Aorta (tissue), 5 donors: Measurements from ENCODE around the gene TEX19. TPM values are rescaled to one million over a fixed set of nuclear protein-coding genes. Genes with fewer than 3 reads are reported as not detected.

Source experiments
- ATAC-seq: fragments of 200-7000 bp; cut with Tn5 transposase; one replicate; pipeline ENCODE4 v1.9.1; 2022; ENCODE audit warnings: moderate library complexity; ENCODE audit not compliant: low FRiP score
- DNase-seq, 2 donors: peaks; one replicate each; pipeline ENCODE4 v3.0.0-alpha.2; 2020
- H3K27ac ChIP-seq, 2 donors: one replicate each; pipeline ENCODE4 v1.5.1; 2013; ENCODE audit warnings: low read length in 2 of 2, mild to moderate bottlenecking in 2 of 2, moderate library complexity in 2 of 2, control low read depth in 1 of 2, inconsistent platforms in 1 of 2, low read depth in 1 of 2
- H3K27me3 ChIP-seq, 2 donors: one replicate each; pipeline ENCODE4 v1.6.1; 2013; ENCODE audit warnings: control low read depth in 1 of 2, low read length in 1 of 2, mild to moderate bottlenecking in 1 of 2, moderate library complexity in 1 of 2; ENCODE audit not compliant: insufficient read depth in 2 of 2, control insufficient read depth in 1 of 2
- H3K36me3 ChIP-seq, 2 donors: one replicate each; pipeline ENCODE4 v1.6.1; 2013; ENCODE audit warnings: control low read depth in 1 of 2, low read length in 1 of 2, mild to moderate bottlenecking in 1 of 2; ENCODE audit not compliant: insufficient read depth in 2 of 2, control insufficient read depth in 1 of 2
- H3K4me1 ChIP-seq, 2 donors: one replicate each; pipeline ENCODE4 v1.6.1; 2013; ENCODE audit warnings: low read length in 2 of 2, control low read depth in 1 of 2, mild to moderate bottlenecking in 1 of 2, moderate library complexity in 1 of 2; ENCODE audit not compliant: insufficient read depth in 2 of 2, control insufficient read depth in 1 of 2
- H3K4me3 ChIP-seq, 2 donors: one replicate each; pipeline ENCODE4 v1.5.1; 2013; ENCODE audit warnings: low read length in 2 of 2, control low read depth in 1 of 2, mild to moderate bottlenecking in 1 of 2
- H3K9me3 ChIP-seq: one replicate; pipeline ENCODE4 v1.6.1; 2013; ENCODE audit warnings: mild to moderate bottlenecking, low read length; ENCODE audit not compliant: control insufficient read depth
- WGBS, 2 donors: extraction: QIAGEN DNeasy Blood & Tissue Kit; methylation state at CpG; one replicate each; pipeline ENCODE4 v1.1.7; 2013; 5-methylcytosine and 5-hydroxymethylcytosine counted together
- intact Hi-C, 2 donors: fragments of 100-400 bp; cut with DNase I; formaldehyde crosslinking; loops; one replicate each; pipeline versions ENCODE4 v1.14.2 to v1.15.0; 2022
- polyA plus RNA-seq, 2 donors: library from polyadenylated mRNA; stranded (reverse); fragments of 200-250 nt; gene quantifications; one replicate each; pipeline ENCODE4 v1.2.3, GENCODE V29; 2013
- total RNA-seq, 2 donors: library from RNA; stranded (reverse); fragmentation: NEBNext Ultra II Directional; extraction: Animal tissue kit (Norgen Biotek cat#: 25700); gene quantifications; one replicate each; pipeline ENCODE4 v1.2.1, GENCODE V29; 2021
- donor health status: healthy with polysubstance abuse.
- donor health status: Bipolar disorder and iron deficiency.
- donor health status: DM: no; HTN: no; CAD: no.
- donor health status: DM: no; HTN: no; CAD: no.
- donor health status: DM: yes; HTN: yes; CAD: no.

The TEX19 gene
- total and polyA plus RNA-seq, 4 donors: not detected

- H3K36me3 ChIP-seq: no peaks in the 10 kb centered on the region
- H3K27me3 ChIP-seq: no peaks in the 10 kb centered on the region
- no peak overlapping the region for H3K27ac ChIP-seq
- DNase-seq: no peak
- WGBS, 2 donors: 90 to 94% methylated on average over 28 of the region's 28 CpGs
- H3K4me3 ChIP-seq: no peak overlapping the region
- no peak for ATAC-seq
- no peaks in the 10 kb centered on the region for H3K9me3 ChIP-seq
- intact Hi-C loops: loop anchor here (1.0 to 10.0 kb wide), 7 partner anchors 64 to 427 kb away; no protein-coding TSS in a partner anchor
- no peaks in the 10 kb centered on the region for H3K4me1 ChIP-seq
Observed at GRCh38 chr17:82350182-82351030, 8.6 kb upstream of the TEX19 start.

- no peak for DNase-seq
- no peaks in the 10 kb centered on the region for H3K9me3 ChIP-seq
- no peaks in the 10 kb centered on the region for H3K27me3 ChIP-seq
- H3K36me3 ChIP-seq: no peaks in the 10 kb centered on the region
- no peak overlapping the region for H3K27ac ChIP-seq
- intact Hi-C loops: loop anchor here (1.0 to 10.0 kb wide), 7 partner anchors 63 to 426 kb away; no protein-coding TSS in a partner anchor
- no peaks in the 10 kb centered on the region for H3K4me1 ChIP-seq
- WGBS, 2 donors: 68 to 70% methylated on average over 21 of the region's 21 CpGs
- ATAC-seq: peak; percentile 34
- H3K4me3 ChIP-seq: no peak overlapping the region
Observed at GRCh38 chr17:82351254-82351712, 7.8 kb upstream of the TEX19 start.

GRCh38 chr17:82351713-82352488, 7.1 kb upstream of the TEX19 start:
- intact Hi-C loops: loop anchor here (1.0 to 10.0 kb wide), 7 partner anchors 62 to 425 kb away; no protein-coding TSS in a partner anchor
- ATAC-seq (peak; percentile 84), DNase-seq (peak; percentile 88 to 93)
- Histone ChIP-seq H3K36me3 (no peaks in the 10 kb centered on the region), H3K27ac (no peak overlapping the region), H3K9me3 (no peaks in the 10 kb centered on the region), H3K4me1 (no peaks in the 10 kb centered on the region), H3K27me3 (no peaks in the 10 kb centered on the region), H3K4me3 (no peak overlapping the region)
- WGBS, 2 donors: 33 to 38% methylated on average over 25 to 26 of the region's 26 CpGs

GRCh38 chr17:82353484-82353883, 5.6 kb upstream of the TEX19 start:
- H3K36me3 ChIP-seq: no peaks in the 10 kb centered on the region
- no peak overlapping the region for H3K4me3 ChIP-seq
- H3K4me1 ChIP-seq: no peaks in the 10 kb centered on the region
- 89 to 93% methylated on average over 8 of the region's 8 CpGs for WGBS, 2 donors
- ATAC-seq (no peak), DNase-seq (no peak)
- H3K27ac ChIP-seq: no peak overlapping the region
- H3K9me3 ChIP-seq: no peaks in the 10 kb centered on the region
- intact Hi-C loops: loop anchor here (5.0 to 10.0 kb wide), 5 partner anchors 139 to 424 kb away; no protein-coding TSS in a partner anchor
- no peaks in the 10 kb centered on the region for H3K27me3 ChIP-seq

- H3K27me3 ChIP-seq: no peaks in the 10 kb centered on the region
- DNase-seq: peak in 1 of 2 donors; percentile 58
- no peaks in the 10 kb centered on the region for H3K9me3 ChIP-seq
- intact Hi-C loops: loop anchor here (5.0 to 10.0 kb wide), 5 partner anchors 137 to 422 kb away; no protein-coding TSS in a partner anchor
- H3K4me3 ChIP-seq: no peak overlapping the region
- 94% methylated on average over 7 of the region's 7 CpGs for WGBS, 2 donors
- H3K4me1 ChIP-seq: no peaks in the 10 kb centered on the region
- no peak overlapping the region for H3K27ac ChIP-seq
- H3K36me3 ChIP-seq: no peaks in the 10 kb centered on the region
- no peak for ATAC-seq
Observed at GRCh38 chr17:82354804-82355308, 4.2 kb upstream of the TEX19 start.

GRCh38 chr17:82355770-82356427, 3.1 kb upstream of the TEX19 start:
- H3K36me3 ChIP-seq: no peaks in the 10 kb centered on the region
- no peak overlapping the region for H3K27ac ChIP-seq
- H3K27me3 ChIP-seq: no peaks in the 10 kb centered on the region
- intact Hi-C loops: loop anchor here (10.0 kb wide), 2 partner anchors 199 to 409 kb away; no protein-coding TSS in a partner anchor
- H3K4me3 ChIP-seq: no peak overlapping the region
- WGBS, 2 donors: 20 to 27% methylated on average over 11 of the region's 11 CpGs
- H3K4me1 ChIP-seq: no peaks in the 10 kb centered on the region
- ATAC-seq (no peak), DNase-seq (no peak)
- no peaks in the 10 kb centered on the region for H3K9me3 ChIP-seq

GRCh38 chr17:82356845-82357355, 2.1 kb upstream of the TEX19 start:
- Histone ChIP-seq H3K36me3 (no peaks in the 10 kb centered on the region), H3K9me3 (no peaks in the 10 kb centered on the region), H3K27ac (no peak overlapping the region), H3K27me3 (no peaks in the 10 kb centered on the region), H3K4me3 (no peak overlapping the region), H3K4me1 (no peaks in the 10 kb centered on the region)
- peak; percentile 50 for ATAC-seq
- no peak for DNase-seq
- intact Hi-C loops: loop anchor here (10.0 kb wide), 2 partner anchors 198 to 408 kb away; no protein-coding TSS in a partner anchor
- WGBS, 2 donors: 72 to 78% methylated on average over 19 to 20 of the region's 20 CpGs

GRCh38 chr17:82357394-82357793, 1.7 kb upstream of the TEX19 start:
- Histone ChIP-seq H3K36me3 (no peaks in the 10 kb centered on the region), H3K27ac (no peak overlapping the region), H3K27me3 (no peaks in the 10 kb centered on the region), H3K9me3 (no peaks in the 10 kb centered on the region), H3K4me1 (no peaks in the 10 kb centered on the region), H3K4me3 (no peak overlapping the region)
- 84% methylated on average over 2 of the region's 2 CpGs for WGBS, 2 donors
- ATAC-seq (peak; percentile 11), DNase-seq (no peak)
- intact Hi-C loops: loop anchor here (10.0 kb wide), 2 partner anchors 197 to 407 kb away; no protein-coding TSS in a partner anchor
